Measurements from ENCODE around the gene HES7. TPM values are rescaled to one million over a fixed set of nuclear protein-coding genes. Genes with fewer than 3 reads are reported as not detected.

The HES7 gene
- total RNA-seq, 1 experiment from 2014 or later: 3.1 TPM

- no peak for TF ChIP-seq ZBTB43 (CRISPR knock-in tag; IDR thresholded peaks at IDR 0.05)
Observed at GRCh38 chr17:8121407-8121680, 2.6 kb downstream of the HES7 start (continued).

- DNase-seq (ENCODE audit: low spot score) (peak; percentile 92), ATAC-seq (peak; percentile 17)
- Mint-ChIP-seq H3K4me3 (peak overlapping the region; percentile 85), H3K9me3 (no peaks in the 10 kb centered on the region), H3K27me3 (ENCODE audit: low read depth) (peaks cover 73% of the 10 kb centered on the region), H3K4me1 (peaks cover 17% of the 10 kb centered on the region), H3K27ac (peak overlapping the region; percentile 95), H3K36me3 (no peaks in the 10 kb centered on the region)
- CTCF ChIA-PET: interaction anchor here (0.7 to 9.8 kb wide), 20 partner anchors 11 to 205 kb away, joined by 3 to 118 read pairs (median 12); partner anchors contain the start of genes AURKB, BORCS6 and SLC25A35
- POLR2A ChIA-PET: interaction anchor here (0.8 to 1.3 kb wide), 9 partner anchors 13 to 510 kb away, joined by 3 to 7 read pairs (median 4); partner anchors contain the start of gene KRABD2
- TF ChIP-seq ZNF425 (CRISPR knock-in tag; conservative IDR thresholded peaks at IDR 0.05): no peak
- TF ChIP-seq AFF4 (CRISPR knock-in tag; IDR thresholded peaks at IDR 0.05; ENCODE audit: borderline replicate concordance): no peak
- TF ChIP-seq GABPB1 (CRISPR knock-in tag; IDR thresholded peaks at IDR 0.05): 0 out of 2 replicates have a peak, but pooled peaks have one; percentile 31
- TF ChIP-seq HMGXB4 (CRISPR knock-in tag; IDR thresholded peaks at IDR 0.05): peak; percentile 99
- TF ChIP-seq ARID4B (CRISPR knock-in tag; IDR thresholded peaks at IDR 0.05; ENCODE audit: borderline replicate concordance): peak; percentile 29; the same call in 1 of the 2 replicates
- peak; percentile 95 for TF ChIP-seq ZNF121 (CRISPR knock-in tag; IDR thresholded peaks at IDR 0.05)
- TF ChIP-seq SP1 (CRISPR knock-in tag; conservative IDR thresholded peaks at IDR 0.05): peak; percentile 16; the same call in 1 of the 2 replicates
- TF ChIP-seq ZNF423 (CRISPR knock-in tag; IDR thresholded peaks at IDR 0.05): no peak
- TF ChIP-seq ZBTB43 (CRISPR knock-in tag; IDR thresholded peaks at IDR 0.05): 0 out of 2 replicates have a peak, but pooled peaks have one; percentile 40
- TF ChIP-seq ZNF281 (CRISPR knock-in tag; IDR thresholded peaks at IDR 0.05): 0 out of 2 replicates have a peak, but pooled peaks have one; percentile 32
- TF ChIP-seq ZMAT4 (CRISPR knock-in tag; IDR thresholded peaks at IDR 0.05): no peak
- TF ChIP-seq NFYB (CRISPR knock-in tag; conservative IDR thresholded peaks at IDR 0.05; ENCODE audit: low read depth): 0 out of 2 replicates have a peak, but pooled peaks have one; percentile 9
- TF ChIP-seq ETV6 (CRISPR knock-in tag; IDR thresholded peaks at IDR 0.05): peak; percentile 24; the same call in 1 of the 2 replicates
Observed at GRCh38 chr17:8120520-8121406, 3.1 kb downstream of the HES7 start.
